BJ (cell line): ENCODE results near the gene SPATA24. TPM values are rescaled to one million over a fixed set of nuclear protein-coding genes. Genes with fewer than 3 reads are reported as not detected.
"Not testable (repeated sequence)": the region's sequence is repeated elsewhere in the genome, so short reads cannot be mapped to it uniquely, and the experiment has no call there.

Experiments
- CTCF ChIA-PET: fragments of 350-600 bp; formaldehyde crosslinking; extraction: SDS; loops from one replicate; lab custom pipeline; 2021; ENCODE audit warnings: antibody characterized with exemption, inconsistent platforms; lab: Yijun Ruan, JAX
- POLR2A ChIA-PET: fragments of 300-600 bp; sonication (Branson Sonifier 250); formaldehyde crosslinking; extraction: SDS; loops from one replicate; lab custom pipeline; 2021; ENCODE audit warnings: antibody characterized with exemption; lab: Charles Lee
- DNase-seq: peaks from one replicate; pipeline ENCODE4 v3.0.0-alpha.2; 2011; ENCODE audit warnings: low read depth
- H3K27me3 ChIP-seq: 2 replicates; pipeline ENCODE4 v1.6.0; 2011; ENCODE audit warnings: low read length; ENCODE audit not compliant: control insufficient read depth, insufficient read depth
- H3K36me3 ChIP-seq: 2 replicates; pipeline ENCODE4 v1.5.1; 2011; ENCODE audit warnings: low read length; ENCODE audit not compliant: control insufficient read depth, insufficient read depth
- H3K4me3 ChIP-seq: 2 replicates; pipeline ENCODE4 v1.5.1; 2011; ENCODE audit warnings: low read depth, mild to moderate bottlenecking, control low read depth, low read length
- polyA plus RNA-seq: library from polyadenylated mRNA; depleted of rRNA; stranded (reverse); fragments of >200 nt; gene quantifications from 2 replicates; pipeline ENCODE4 v1.2.3, GENCODE V29; 2011
- TF ChIP-seq, protein P1 (sequence below): IDR thresholded peaks from 2 replicates; pipeline ENCODE4 v1.5.1; 2011; ENCODE audit warnings: low read depth, mild to moderate bottlenecking, control low read depth, inconsistent platforms, low read length, moderate library complexity; ENCODE audit not compliant: insufficient read depth

The SPATA24 gene
- polyA plus RNA-seq, 1 experiment = 3.4 TPM

DNA sequence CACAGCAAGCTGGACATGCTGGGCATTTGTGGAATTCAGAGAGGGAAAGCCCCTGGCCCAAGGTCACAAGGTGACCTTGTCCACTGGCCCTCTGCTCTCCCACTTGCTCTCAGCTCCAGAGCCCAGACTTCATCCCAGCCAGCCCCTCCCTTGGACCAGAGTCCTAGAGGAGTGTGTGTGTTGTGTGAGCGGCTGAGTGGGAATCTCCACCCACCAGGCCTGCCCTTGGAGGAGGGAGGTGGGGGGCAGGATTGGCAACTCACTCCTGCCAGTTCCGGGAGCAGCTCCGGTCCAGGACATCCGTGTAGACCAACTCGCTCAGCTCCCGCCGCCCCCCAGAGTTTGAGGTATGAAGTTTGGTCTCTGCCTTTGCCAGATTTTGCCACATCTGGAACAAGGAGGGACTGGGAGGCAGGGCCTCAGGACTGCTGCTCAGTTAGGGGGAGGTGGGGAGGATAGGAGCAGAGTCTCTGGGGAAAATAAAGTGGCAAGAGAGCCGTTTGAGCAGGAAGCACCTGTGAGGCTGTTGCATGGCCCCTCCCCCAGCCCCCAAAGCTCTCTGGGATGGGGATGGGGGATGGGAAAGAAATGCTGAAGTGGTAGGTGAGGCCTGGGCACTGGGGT is 15.6 kb downstream of the SPATA24 start:
- Histone ChIP-seq H3K36me3 (no peaks in the 10 kb centered on the region), H3K27me3 (no peaks in the 10 kb centered on the region; the same call in 1 of the 2 replicates), H3K4me3 (0 out of 2 replicates have a peak overlapping the region, but pooled peaks have one; percentile 6)
- ChIA-PET CTCF (no interaction called here), POLR2A (no interaction called here)
- no peak for DNase-seq
- TF ChIP-seq, protein P1, sequence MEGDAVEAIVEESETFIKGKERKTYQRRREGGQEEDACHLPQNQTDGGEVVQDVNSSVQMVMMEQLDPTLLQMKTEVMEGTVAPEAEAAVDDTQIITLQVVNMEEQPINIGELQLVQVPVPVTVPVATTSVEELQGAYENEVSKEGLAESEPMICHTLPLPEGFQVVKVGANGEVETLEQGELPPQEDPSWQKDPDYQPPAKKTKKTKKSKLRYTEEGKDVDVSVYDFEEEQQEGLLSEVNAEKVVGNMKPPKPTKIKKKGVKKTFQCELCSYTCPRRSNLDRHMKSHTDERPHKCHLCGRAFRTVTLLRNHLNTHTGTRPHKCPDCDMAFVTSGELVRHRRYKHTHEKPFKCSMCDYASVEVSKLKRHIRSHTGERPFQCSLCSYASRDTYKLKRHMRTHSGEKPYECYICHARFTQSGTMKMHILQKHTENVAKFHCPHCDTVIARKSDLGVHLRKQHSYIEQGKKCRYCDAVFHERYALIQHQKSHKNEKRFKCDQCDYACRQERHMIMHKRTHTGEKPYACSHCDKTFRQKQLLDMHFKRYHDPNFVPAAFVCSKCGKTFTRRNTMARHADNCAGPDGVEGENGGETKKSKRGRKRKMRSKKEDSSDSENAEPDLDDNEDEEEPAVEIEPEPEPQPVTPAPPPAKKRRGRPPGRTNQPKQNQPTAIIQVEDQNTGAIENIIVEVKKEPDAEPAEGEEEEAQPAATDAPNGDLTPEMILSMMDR = no peak

GRCh38 chr5:139387611-139388197 is 16.2 kb downstream of the SPATA24 start:
- Histone ChIP-seq H3K36me3 (no peaks in the 10 kb centered on the region), H3K27me3 (no peaks in the 10 kb centered on the region), H3K4me3 (no peak overlapping the region)
- CTCF ChIA-PET = no interaction called here
- no peak for DNase-seq
- TF ChIP-seq, protein P1 = no peak
- POLR2A ChIA-PET = no interaction called here

DNA sequence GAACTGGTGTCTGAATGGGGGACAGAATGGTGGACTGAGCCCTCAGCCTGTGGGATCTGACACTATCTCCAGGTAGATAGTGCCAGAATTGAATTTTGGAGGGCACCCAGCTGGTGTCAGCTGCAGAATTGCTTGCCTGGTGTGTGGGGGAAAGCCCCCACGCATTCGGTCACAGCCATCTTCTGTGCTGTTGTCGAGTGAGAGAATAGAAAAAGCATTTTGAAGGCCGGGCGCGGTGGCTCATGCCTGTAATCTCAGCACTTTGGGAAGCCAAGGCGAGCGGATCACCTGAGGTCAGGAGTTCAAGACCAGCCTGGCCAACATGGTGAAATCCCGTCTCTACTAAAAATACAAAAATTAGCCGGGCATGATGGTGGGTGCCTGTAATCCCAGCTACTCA is 16.9 kb downstream of the SPATA24 start:
- H3K27me3 ChIP-seq, DNase-seq, H3K4me3 ChIP-seq, POLR2A ChIA-PET, H3K36me3 ChIP-seq, CTCF ChIA-PET: not testable (repeated sequence)

- no peak for DNase-seq
- no peaks in the 10 kb centered on the region for H3K27me3 ChIP-seq
- H3K4me3 ChIP-seq = no peak overlapping the region
- CTCF ChIA-PET = no interaction called here
- TF ChIP-seq, protein P1 = no peak
- POLR2A ChIA-PET = no interaction called here
- H3K36me3 ChIP-seq = no peaks in the 10 kb centered on the region
Observed at GRCh38 chr5:139386050-139386438, 17.8 kb downstream of the SPATA24 start.

- Histone ChIP-seq H3K36me3 (no peaks in the 10 kb centered on the region), H3K4me3 (no peak overlapping the region), H3K27me3 (no peaks in the 10 kb centered on the region)
- no peak for DNase-seq
- TF ChIP-seq, protein P1 = no peak
- POLR2A ChIA-PET = no interaction called here
- CTCF ChIA-PET = no interaction called here
Observed at GRCh38 chr5:139385061-139386049, 18.5 kb downstream of the SPATA24 start.
